Peyer's patch (tissue), 4 donors: ENCODE results near the gene LSM4. TPM values are rescaled to one million over a fixed set of nuclear protein-coding genes. Genes with fewer than 3 reads are reported as not detected.
A peak's percentile ranks its signal among the peaks of the same experiment; 100 is the strongest.

Experiments used
- DNase-seq, 3 donors: peaks; one replicate each; pipeline ENCODE4 v3.0.0-alpha.2; 2017 to 2019
- H3K27ac ChIP-seq, 4 donors: fragments of 200-600 bp; sonication (generic); one replicate each; pipeline ENCODE4 v1.5.1; 2016 to 2019
- H3K27me3 ChIP-seq, 2 donors: fragments of 200-600 bp; sonication (generic); one replicate each; pipeline ENCODE4 v1.5.1; 2019
- H3K36me3 ChIP-seq, 3 donors: fragments of 200-600 bp; sonication (generic); one replicate each; pipeline ENCODE4 v1.5.1; 2016 to 2019
- H3K4me1 ChIP-seq, 4 donors: fragments of 200-600 bp; sonication (generic); one replicate each; pipeline ENCODE4 v1.5.1; 2016 to 2019
- H3K4me3 ChIP-seq, 4 donors: fragments of 200-600 bp; sonication (generic); 1 replicate in 3 of 4; 2 replicates in 1 of 4; pipeline ENCODE4 v1.5.1; 2016 to 2019; ENCODE audit warnings: mild to moderate bottlenecking in 1 of 4
- H3K9me3 ChIP-seq, 4 donors: fragments of 200-600 bp; sonication (generic); one replicate each; pipeline ENCODE4 v1.5.1; 2016 to 2019; ENCODE audit warnings: mild to moderate bottlenecking in 1 of 4
- POLR2A ChIP-seq, 2 donors: fragments of 450-650 bp; IDR thresholded peaks; one replicate each; pipeline ENCODE4 v1.5.1; 2017; ENCODE audit warnings: antibody characterized with exemption in 2 of 2, mild to moderate bottlenecking in 2 of 2, moderate library complexity in 2 of 2
- total RNA-seq, 4 donors: library from RNA; depleted of rRNA; stranded (reverse); fragments of >200 nt; gene quantifications; one replicate each; pipeline ENCODE4 v1.1.0, GENCODE V29; 2016
- TF ChIP-seq, protein P1 (sequence below), 6 experiments: fragments of 450-650 bp in 4 of 6; fragments of 200-600 bp in 2 of 6; sonication (generic) in 1 of 6; IDR thresholded peaks; one replicate each; pipeline ENCODE4 v1.5.1; 2017 to 2019; ENCODE audit warnings: antibody characterized with exemption in 6 of 6, mild to moderate bottlenecking in 3 of 6, moderate library complexity in 1 of 6

LSM4 gene
- total RNA-seq, 4 donors from 2014 or later = 102 to 193 (median 178) TPM

DNA sequence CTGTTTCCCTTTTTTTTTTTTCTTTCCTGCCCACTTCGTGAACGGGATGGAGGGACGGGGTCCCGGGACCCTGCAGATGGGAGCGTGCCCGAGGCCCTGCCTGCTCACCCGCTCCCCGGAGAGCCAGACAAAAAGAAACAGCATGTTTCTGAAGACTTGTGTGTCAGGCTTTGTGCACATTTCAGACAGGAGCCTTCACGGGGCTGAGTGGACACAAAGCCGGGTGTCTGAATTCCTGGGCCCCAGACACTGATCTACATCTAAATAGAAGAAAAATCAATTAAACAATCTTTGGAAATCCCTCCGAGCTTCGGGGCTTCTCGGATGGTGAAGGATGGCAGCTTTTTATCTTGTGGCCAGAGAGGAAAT, 21.7 kb upstream of the LSM4 start:
- TF ChIP-seq POLR2A (IDR thresholded peaks at IDR 0.05) = no peak
- TF ChIP-seq, protein P1, sequence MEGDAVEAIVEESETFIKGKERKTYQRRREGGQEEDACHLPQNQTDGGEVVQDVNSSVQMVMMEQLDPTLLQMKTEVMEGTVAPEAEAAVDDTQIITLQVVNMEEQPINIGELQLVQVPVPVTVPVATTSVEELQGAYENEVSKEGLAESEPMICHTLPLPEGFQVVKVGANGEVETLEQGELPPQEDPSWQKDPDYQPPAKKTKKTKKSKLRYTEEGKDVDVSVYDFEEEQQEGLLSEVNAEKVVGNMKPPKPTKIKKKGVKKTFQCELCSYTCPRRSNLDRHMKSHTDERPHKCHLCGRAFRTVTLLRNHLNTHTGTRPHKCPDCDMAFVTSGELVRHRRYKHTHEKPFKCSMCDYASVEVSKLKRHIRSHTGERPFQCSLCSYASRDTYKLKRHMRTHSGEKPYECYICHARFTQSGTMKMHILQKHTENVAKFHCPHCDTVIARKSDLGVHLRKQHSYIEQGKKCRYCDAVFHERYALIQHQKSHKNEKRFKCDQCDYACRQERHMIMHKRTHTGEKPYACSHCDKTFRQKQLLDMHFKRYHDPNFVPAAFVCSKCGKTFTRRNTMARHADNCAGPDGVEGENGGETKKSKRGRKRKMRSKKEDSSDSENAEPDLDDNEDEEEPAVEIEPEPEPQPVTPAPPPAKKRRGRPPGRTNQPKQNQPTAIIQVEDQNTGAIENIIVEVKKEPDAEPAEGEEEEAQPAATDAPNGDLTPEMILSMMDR (IDR thresholded peaks at IDR 0.05) = no peak
- Histone ChIP-seq H3K4me1 (peaks cover 0 to 13% (median 0%) of the 10 kb centered on the region in 4 donors), H3K9me3 (no peaks in the 10 kb centered on the region), H3K4me3 (no peak overlapping the region), H3K27ac (peak overlapping the region in 2 of 4 donors; percentile 25 to 33), H3K27me3 (no peaks in the 10 kb centered on the region), H3K36me3 (peaks cover 0 to 16% (median 0%) of the 10 kb centered on the region in 3 donors)
- no peak for DNase-seq

DNA sequence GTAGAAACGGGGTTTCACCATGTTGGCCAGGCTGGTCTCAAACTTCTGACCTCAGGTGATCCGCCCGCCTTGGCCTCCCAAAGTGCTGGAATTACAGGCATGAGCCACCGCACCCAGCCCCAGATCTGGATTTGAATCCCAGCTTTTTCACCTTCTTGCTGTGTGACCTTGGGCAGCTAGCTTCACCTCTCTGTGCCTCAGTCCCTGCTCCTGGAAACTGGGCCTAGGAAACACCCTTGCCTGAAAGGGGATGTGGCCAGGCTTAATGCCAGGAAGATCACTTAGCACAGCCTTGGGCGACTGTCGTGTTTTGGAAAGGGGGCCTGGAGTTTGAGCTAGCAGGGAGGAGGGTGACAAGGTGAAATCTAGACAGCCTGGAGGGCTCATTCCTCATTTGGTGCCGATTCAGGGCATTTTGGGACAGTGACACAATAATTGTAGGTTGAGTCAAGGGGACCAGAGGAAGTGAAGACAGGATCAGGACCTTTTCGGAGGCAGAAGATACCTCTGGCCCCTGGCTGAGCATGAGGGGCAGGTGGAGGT, 19.3 kb upstream of the LSM4 start:
- no peaks in the 10 kb centered on the region for H3K9me3 ChIP-seq
- no peak for TF ChIP-seq POLR2A (IDR thresholded peaks at IDR 0.05)
- TF ChIP-seq, protein P1 (IDR thresholded peaks at IDR 0.05) = no peak
- peak overlapping the region in 1 of 4 donors; percentile 23 for H3K27ac ChIP-seq
- peak overlapping the region in 1 of 4 donors; percentile 100 for H3K4me3 ChIP-seq
- H3K4me1 ChIP-seq = peaks cover 0 to 19% (median 0%) of the 10 kb centered on the region in 4 donors
- no peaks in the 10 kb centered on the region for H3K27me3 ChIP-seq
- no peak for DNase-seq
- peaks cover 0 to 5% (median 0%) of the 10 kb centered on the region in 3 donors for H3K36me3 ChIP-seq

DNA sequence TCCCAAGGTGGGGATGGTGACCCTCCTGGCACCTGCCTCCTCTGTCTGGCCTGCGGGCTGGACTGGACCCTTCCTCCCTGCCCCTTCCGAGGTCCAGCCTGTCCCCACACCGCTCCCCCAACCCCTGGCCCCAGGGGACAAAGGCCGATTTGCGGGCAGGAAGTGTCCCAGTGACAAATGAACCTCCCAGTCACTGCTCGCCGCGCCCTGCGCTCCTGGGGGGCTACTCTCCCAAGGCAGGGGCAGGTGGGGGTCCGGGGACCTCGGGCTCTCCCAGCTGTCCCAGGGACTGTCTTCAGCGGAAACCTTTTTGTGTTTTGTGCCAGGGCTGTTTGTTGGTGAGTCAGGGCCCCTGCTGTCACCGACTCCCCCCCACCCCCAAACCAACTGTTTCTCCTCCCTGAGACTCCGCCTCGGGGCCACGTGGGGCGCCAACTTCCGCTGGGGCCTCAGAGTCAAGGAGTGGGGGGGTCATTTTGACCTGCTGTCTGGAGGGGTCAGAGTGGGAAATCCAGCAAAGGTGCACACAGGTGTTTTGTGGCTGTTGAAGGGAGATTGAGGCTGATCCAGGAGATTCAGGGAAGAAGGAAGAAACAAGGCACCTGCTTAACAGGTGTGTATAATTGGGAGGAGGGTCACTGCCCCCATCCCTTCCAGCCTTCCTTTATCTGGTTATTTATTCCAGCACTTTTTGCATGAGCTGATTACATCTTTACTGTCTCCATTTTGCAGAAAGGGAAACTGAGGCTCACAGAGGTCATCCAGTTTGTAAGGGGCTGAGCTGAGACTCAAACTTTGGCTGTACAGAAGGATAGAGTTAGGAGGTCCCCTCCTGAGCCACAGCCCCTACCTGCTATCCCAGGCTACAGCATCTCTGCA, 18.4 kb upstream of the LSM4 start:
- H3K36me3 ChIP-seq = peaks cover 0 to 5% (median 0%) of the 10 kb centered on the region in 3 donors
- H3K9me3 ChIP-seq = no peaks in the 10 kb centered on the region
- DNase-seq = peak; percentile 82 to 88 (median 84)
- H3K4me3 ChIP-seq = peak overlapping the region; percentile 68 to 100 (median 86)
- peak overlapping the region; percentile 86 to 96 (median 89) for H3K27ac ChIP-seq
- H3K4me1 ChIP-seq = peaks cover 0 to 19% (median 0%) of the 10 kb centered on the region in 4 donors
- no peaks in the 10 kb centered on the region for H3K27me3 ChIP-seq
- TF ChIP-seq, protein P1 (IDR thresholded peaks at IDR 0.05) = no peak
- peak in 1 of 2 donors; percentile 50 for TF ChIP-seq POLR2A (IDR thresholded peaks at IDR 0.05)

DNA sequence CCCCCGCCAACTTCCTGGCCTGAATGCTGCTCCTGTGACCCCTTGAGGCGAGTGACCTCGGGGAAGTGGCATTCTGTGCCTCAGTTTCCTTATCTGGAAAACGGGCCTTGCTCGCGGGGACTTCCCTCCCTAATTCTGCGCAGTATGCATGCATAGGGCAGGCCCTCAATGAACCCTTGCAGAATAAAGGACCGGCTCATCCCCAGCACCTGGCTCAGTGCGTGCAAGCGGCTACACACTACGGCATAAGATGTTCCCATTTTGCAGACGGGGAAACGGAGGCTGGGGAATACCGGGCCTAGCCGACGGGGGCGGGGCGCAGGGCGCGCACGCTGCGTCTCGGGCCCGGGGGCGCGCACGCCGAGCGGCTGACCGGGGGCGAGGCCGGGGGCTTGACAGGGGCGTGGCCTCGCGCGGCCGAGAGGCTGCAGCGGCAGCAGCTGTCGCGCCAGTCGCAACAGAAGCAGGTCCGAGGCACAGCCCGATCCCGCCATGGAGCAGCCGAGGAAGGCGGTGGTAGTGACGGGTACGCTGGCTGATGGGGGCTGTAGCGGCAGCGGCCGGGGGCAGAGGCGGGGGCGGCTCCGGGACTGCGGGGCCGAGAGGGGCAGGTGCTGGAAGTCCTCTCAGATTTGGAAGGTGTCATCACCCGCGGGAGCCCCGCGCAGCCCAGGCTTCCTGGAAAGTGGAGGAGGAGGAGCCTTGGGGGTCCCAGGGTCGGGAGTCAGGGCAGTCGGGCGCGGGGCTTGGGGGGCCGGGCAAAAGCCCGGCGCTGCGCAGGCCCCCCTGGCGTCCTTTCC, 17.5 kb upstream of the LSM4 start, which contains the start of gene PGPEP1:
Gene PGPEP1, plus strand, starts transcription at position 409 of the 800 bp plus-strand sequence. Its CDS starts 84 bp downstream, at position 493.
- H3K4me1 ChIP-seq = peaks cover 0 to 19% (median 0%) of the 10 kb centered on the region in 4 donors
- peak; percentile 73 to 85 (median 84) for DNase-seq
- peak; percentile 50 to 61 for TF ChIP-seq POLR2A (IDR thresholded peaks at IDR 0.05)
- TF ChIP-seq, protein P1 (IDR thresholded peaks at IDR 0.05) = peak in 3 of 6 experiments; percentile 8 to 17 (median 13)
- H3K27me3 ChIP-seq = no peaks in the 10 kb centered on the region
- H3K36me3 ChIP-seq = peaks cover 0 to 5% (median 0%) of the 10 kb centered on the region in 3 donors
- no peaks in the 10 kb centered on the region for H3K9me3 ChIP-seq
- H3K27ac ChIP-seq = peak within 1 kb of the TSS; percentile 86 to 96 (median 89)
- peak within 1 kb of the TSS; percentile 68 to 100 (median 86) for H3K4me3 ChIP-seq

DNA sequence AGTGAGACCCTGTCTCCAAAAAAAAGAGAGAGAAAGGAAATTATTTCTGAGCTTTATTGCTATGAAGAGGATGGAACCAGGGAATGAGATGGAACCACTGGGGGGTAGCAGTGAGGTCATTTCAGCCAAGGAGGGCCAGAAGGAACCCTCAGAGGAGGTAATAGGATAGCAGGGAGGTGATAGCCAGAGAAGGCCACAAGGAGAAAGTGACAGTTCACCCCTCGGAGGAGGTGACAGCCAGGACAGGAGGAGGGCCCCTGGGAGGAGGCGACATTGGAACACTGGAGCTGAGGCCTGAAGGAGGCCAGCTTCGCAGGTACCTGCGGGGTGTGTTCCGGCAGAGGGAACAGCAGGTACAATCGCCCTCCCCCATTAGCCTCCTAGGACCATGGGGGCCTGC, 16.8 kb upstream of the LSM4 start:
- Histone ChIP-seq H3K36me3 (peaks cover 0 to 5% (median 0%) of the 10 kb centered on the region in 3 donors), H3K9me3 (no peaks in the 10 kb centered on the region), H3K4me3 (peak overlapping the region in 3 of 4 donors; percentile 68 to 100 (median 99)), H3K27ac (peak overlapping the region in 3 of 4 donors; percentile 89 to 96 (median 89)), H3K27me3 (no peaks in the 10 kb centered on the region), H3K4me1 (peaks cover 0 to 19% (median 0%) of the 10 kb centered on the region in 4 donors)
- TF ChIP-seq, protein P1 (IDR thresholded peaks at IDR 0.05) = peak in 2 of 6 experiments; percentile 11 to 14
- TF ChIP-seq POLR2A (IDR thresholded peaks at IDR 0.05) = no peak
- no peak for DNase-seq
